Measurements from ENCODE around the gene SLC9A5.
A peak's percentile ranks its signal among the peaks of the same experiment; 100 is the strongest.

SLC9A5 gene, protein sequence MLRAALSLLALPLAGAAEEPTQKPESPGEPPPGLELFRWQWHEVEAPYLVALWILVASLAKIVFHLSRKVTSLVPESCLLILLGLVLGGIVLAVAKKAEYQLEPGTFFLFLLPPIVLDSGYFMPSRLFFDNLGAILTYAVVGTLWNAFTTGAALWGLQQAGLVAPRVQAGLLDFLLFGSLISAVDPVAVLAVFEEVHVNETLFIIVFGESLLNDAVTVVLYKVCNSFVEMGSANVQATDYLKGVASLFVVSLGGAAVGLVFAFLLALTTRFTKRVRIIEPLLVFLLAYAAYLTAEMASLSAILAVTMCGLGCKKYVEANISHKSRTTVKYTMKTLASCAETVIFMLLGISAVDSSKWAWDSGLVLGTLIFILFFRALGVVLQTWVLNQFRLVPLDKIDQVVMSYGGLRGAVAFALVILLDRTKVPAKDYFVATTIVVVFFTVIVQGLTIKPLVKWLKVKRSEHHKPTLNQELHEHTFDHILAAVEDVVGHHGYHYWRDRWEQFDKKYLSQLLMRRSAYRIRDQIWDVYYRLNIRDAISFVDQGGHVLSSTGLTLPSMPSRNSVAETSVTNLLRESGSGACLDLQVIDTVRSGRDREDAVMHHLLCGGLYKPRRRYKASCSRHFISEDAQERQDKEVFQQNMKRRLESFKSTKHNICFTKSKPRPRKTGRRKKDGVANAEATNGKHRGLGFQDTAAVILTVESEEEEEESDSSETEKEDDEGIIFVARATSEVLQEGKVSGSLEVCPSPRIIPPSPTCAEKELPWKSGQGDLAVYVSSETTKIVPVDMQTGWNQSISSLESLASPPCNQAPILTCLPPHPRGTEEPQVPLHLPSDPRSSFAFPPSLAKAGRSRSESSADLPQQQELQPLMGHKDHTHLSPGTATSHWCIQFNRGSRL

DNA sequence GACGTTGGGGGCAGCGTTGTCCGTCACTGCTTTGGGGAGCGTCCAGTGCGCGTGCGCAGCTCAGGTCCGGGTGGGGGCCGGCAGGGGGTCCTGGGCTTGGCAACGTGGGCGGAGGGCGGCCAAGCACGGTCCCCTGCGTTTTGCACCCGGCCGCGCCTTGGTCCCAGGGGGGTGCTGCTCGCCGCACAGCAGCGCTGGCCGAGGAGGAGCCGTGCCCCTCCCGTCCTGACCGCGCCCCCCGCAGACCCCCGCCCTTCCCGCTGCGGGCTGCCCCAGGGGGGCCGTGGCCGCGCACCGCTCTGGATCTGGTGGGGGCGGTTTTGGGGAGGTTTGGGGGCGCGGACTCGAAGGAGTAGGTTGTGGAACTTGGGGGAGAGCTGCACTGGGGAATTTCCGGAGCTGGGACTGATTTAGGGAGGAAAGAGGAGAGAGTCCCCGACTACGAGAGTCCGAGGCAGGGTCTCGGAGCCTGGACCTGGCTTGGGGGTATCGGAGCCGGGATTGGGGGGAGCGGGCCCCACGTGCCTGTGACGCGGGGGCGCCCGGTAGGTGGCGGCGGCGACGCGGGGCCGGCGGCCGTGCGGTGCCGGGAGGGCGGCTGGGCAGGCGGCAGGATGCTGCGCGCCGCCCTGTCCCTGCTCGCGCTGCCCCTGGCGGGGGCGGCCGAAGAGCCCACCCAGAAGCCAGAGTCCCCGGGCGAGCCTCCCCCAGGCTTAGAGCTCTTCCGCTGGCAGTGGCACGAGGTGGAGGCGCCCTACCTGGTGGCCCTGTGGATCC lies at the start of gene SLC9A5:
Gene SLC9A5 (plus strand): TSS at position 579 of the 777 bp plus-strand sequence. CDS start 36 bp downstream, at position 615.
- peak; percentile 7 for DNase-seq (ENCODE audit: low spot score)

DNA sequence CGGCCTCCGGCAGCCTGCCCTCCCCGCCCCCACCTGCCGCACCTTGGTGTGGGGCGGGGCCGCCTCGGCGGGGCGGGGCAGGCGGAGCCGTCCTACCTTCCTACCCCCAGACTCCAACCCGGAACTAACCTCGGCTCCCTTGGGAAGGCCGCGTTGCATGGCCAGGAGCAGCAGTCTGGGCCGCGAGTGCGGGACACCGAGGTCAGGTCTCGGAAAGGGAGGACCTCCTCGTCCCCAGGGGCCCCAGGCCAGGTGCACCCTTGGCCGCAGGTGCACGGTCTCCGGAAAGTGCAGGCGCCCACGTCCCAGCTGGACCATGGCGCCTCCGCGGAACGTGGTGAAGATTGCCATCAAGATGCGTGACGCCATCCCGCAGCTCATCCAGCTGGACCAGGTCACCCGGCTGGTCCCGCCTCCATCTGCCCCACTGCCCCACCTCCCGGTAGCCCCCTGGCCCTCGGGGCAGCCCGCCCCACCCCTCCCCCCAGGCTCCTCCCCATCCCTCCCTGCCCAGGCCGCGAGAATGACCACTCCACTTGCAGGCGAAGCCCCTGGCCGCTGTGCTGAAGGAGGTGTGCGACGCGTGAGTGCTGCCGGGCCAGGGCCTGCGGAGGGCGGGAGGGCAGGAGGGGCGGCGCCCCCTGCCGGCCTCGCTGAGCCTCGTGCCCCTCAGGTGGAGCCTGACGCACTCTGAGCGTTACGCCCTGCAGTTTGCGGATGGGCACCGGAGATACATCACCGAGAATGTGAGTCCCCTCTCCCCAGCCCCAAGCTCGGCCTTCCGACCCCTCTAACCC lies 49.6 kb upstream of the SLC9A5 start, which contains the start of gene ELMO3:
Gene ELMO3 (plus strand): TSS at position 121 of the 797 bp plus-strand sequence. CDS start 196 bp downstream, at position 317.
- DNase-seq (ENCODE audit: low spot score), result no peak

DNA sequence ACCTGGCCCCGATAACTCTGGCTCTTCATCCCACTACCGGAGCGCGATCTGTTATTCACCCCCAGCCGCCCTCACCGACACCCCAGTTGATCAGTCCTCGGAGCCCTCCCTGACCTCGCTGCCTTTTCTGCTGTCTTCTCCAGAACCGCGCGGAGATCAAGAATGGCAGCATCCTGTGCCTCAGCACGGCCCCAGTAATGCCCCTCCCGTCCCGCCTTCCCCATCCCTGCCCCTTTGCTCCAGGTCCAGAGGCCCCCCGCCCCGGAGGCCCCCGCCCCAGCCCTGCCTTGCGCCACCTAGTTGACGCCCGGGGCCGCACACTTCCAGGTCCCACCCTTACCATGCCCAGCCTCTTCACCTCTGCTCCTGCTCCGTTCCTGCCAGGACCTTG lies 49.0 kb upstream of the SLC9A5 start:
- DNase-seq (ENCODE audit: low spot score), result no peak

DNA sequence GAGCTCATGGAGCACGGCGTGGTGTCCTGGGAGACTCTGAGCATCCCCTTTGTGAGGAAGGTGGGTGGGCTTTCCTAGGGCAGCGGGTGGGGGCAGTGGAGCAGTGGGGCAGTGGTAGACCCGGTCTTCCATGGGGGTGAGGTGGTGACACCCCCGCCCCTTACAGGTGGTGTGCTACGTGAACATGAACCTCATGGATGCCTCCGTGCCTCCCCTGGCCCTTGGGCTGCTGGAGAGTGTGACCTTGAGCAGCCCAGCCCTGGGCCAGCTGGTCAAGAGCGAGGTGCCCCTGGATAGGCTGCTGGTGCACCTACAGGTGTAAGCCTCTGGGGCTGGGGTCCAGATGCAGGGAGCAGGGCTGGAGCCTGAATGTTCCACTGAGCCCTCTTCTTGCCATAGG lies 48.3 kb upstream of the SLC9A5 start:
- no peak for DNase-seq (ENCODE audit: low spot score)

DNA sequence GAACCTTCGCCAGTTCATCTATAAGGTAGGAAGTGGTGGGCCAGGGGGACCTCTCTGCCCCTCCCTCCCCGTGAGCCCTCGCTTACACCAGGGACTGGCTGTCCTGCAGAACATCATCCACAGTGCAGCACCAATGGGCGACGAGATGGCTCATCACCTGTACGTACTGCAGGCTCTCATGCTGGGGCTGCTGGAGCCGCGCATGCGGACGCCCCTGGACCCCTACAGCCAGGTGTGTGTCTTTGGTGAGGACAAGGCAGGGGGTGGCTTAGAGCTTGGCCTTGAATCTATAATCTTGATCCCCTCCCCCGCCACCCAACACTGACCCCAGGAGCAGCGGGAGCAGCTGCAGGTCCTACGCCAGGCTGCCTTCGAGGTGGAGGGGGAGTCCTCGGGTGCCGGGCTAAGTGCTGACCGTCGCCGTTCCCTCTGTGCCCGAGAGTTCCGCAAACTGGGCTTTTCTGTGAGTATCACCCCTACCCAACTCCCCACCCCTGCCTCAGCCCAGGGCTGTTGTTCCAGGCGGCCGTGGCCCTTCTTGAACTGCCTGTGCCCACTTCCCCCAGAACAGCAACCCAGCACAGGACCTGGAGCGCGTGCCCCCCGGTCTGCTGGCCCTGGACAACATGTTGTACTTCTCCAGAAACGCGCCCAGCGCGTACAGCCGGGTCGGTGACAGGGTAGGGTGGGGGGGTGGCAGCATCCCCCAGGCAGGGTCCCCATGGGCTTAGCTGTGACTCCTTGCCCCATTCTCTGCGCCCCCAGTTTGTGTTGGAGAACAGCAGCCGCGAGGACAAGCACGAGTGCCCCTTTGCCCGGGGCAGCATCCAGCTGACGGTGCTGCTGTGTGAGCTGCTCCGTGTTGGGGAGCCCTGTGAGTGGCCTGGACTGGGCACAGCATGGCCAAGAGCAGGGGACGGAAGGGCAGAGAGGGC lies 47.1 kb upstream of the SLC9A5 start:
- DNase-seq (ENCODE audit: low spot score), result no peak

DNA sequence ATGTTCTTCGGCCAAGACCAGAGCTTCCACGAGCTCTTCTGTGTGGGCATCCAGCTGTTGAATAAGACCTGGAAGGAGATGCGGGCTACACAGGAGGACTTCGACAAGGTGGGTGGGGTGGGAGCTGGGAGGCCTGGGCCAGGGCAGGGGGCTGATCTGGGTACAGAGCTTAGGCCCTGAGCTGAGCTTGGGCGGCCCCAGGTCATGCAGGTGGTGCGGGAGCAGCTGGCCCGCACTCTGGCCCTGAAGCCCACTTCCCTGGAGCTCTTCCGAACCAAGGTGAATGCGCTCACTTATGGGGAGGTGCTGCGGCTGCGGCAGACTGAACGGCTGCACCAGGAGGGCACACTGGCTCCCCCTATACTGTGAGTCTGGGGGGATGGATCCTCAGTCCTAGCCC lies 46.4 kb upstream of the SLC9A5 start:
- no peak for DNase-seq (ENCODE audit: low spot score)

DNA sequence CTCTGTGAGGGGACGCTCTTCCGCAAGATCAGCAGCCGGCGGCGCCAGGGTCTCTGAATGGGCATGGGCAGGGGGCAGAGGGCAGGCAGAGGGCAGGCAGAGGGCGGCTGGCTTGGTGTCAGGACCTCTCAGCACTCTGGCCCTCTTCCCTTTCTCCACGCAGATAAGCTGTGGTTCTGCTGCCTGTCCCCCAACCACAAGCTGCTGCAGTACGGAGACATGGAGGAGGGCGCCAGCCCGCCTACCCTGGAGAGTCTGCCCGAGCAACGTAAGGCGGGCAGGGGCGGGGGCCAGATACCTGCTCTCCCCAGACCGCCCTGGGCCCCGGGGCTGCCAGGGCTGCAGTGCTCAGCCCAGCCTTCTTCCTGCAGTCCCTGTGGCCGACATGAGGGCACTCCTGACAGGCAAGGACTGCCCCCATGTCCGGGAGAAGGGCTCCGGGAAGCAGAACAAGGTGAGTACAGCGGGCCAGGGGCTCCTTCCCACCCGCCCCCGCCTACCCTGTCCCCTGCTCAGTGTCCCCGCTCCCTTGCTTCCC lies 45.8 kb upstream of the SLC9A5 start:
- no peak for DNase-seq (ENCODE audit: low spot score)

DNA sequence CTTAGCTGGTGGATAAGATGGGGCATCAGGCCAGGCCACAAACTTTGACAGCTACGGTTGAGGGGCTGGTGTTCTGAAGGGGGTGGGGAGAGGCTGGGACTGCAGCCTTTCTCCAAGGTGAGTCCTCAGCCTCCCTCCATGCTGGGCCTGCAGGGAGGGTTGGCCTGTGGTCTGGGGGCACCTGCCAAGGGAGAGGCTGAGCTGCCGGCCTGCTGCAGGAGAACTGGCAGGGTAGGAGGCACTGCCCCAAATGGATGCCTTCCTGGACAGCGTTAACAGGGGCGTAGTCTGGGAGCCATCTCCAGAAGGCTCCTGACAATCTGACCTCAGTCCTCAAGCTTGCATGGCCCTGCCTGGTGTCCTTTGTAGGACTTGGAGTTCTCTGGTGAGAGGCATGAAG lies 44.7 kb upstream of the SLC9A5 start:
- DNase-seq (ENCODE audit: low spot score), result no peak

DNA sequence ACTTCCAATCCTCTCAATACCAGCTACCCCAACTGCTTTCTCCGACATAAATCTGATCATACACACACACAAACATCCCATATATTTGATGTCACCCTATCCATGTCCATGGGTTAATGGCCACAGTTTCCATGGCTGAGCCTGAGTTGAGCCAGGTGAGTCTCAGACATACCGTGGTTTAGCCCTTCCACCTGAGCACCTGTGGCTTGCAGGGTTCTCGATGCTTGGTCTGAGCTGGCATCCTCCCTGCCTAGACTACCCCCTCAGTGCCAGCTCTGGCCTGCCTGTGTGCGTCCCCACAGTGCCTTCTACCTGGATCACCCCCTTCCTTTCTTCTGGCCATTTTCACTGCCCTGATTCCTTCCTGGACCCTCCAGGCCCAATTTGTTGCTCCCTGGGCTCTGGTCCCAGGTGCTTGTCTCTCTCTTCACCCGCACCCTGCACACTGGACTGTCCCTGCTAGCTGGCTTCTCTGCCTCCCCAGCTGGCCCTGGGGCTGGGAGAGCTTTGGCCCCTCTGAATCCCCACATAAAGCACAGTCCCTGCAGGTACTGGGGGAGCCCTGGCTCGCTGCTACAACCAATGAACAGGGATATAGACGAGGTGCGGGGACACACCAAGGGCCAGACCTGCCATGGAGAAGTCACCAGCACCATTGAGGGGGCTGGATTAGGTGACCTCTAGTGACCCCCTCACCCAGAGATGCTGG lies 42.5 kb upstream of the SLC9A5 start:
- DNase-seq (ENCODE audit: low spot score), result no peak

DNA sequence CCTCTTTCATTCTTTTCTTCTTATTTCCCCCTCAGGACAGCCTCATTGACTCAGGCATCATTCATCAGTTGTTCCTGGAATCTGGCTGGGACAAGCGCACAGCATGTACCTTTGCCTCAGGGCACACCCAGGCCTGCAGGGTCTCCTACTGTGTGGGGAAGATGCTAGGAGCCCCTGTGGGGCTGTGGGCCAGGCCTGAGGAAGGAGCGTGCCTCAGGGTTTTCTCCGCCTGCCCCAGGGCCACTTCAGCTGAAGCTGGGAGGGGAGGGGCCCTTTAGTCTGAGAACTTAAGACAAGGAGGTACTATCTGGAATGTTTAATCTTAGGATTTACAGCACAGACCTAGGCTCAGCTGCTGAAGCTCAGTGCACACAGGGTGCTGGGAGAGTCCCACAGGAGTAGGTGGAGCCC lies 41.9 kb upstream of the SLC9A5 start:
- DNase-seq (ENCODE audit: low spot score), result no peak

DNA sequence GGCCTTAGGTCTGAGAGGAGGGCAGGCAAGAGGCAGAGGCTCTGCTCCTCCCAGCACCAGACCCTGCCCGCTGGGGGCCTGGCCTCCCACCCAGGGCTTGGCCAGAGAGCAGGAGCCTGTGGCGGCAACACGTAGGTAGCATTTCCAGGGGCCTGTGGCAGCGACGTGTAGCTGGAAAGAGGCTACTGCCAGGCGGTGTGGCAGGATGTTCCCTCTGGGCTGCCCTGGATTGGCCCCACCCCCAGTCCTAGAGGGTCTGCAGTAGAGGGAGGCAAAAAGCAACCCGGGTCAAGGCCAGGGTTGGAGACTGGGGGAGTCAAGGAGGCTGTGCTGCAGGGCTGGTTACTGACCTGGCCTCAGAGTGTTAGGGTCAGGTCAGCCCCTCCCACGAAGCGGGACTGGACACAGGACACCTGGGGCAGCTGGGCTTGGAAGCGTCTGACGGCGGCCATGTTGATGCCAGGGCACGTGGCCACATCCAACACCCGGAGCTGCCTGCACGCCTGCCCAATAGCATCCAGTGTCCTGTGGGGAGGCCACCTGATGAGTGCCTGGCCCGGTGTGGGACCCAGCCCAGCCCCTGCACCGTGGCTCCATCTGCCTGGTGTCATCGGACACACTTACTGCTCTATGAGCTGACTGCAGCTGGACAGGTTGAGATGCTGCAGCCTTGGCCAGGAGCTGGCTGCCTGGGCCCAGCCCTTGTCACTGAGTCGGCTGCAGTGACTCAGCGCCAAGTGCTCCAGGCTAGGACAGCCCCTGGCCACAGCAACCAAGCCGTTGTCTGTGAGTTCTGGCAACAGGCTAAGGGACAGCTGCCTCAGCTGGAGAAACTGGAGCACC lies 41.3 kb upstream of the SLC9A5 start:
- no peak for DNase-seq (ENCODE audit: low spot score)

DNA sequence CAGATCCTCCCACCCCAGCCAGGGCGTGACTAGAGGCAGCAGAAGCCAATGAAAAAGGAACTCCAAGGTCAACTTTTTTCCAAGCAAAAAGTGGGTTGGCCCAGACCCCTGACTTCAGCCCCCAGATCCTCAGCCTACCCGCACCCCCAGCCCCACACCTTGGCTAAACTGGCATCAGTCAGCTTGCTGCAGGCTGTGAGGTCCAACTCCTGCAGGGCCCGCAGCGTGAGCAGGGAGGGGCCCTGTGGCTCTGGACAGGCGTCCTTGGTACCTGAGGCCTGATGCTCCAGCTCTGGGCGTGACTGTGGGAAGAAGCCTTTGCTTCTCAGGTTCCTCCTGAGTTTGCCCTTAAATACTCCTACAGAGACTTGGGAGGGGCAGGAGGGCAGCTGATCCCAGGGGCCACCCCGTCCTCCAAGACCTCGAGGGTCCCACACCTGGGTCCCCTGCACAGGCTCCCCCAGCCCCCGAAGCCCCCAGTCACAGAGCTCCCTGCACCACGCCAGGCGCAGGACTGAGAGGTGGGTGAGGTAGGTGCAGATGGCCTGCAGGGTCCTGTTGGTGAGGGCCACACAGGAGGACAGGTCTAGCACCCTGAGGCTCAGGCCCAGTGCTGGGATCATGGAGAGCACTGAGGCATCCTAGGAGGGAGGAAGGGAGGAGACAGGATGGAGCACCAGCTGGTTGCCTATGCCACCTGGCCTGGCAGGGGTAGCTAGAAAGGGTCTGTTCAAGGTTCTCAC lies 40.5 kb upstream of the SLC9A5 start:
- no peak for DNase-seq (ENCODE audit: low spot score)

DNA sequence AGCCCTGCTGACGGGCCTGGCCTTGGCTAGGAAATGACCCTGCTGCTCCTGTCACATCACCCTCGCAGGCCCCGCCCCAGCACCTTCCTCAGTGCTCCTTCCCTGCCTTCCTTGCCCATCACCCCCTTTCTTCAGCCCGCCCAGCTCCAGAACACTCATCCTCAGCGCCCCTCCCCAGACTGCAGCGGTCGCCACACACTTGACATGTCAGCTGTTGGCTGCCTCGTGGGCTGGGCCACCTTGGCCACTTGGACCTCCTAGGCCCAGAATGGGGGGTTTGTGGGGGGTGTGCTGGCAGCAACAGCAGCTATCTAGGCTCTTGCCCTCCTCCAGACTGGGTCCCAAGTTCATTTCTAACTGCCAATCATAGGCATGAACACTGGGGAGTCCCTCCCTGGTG lies 39.2 kb upstream of the SLC9A5 start:
- no peak for DNase-seq (ENCODE audit: low spot score)

DNA sequence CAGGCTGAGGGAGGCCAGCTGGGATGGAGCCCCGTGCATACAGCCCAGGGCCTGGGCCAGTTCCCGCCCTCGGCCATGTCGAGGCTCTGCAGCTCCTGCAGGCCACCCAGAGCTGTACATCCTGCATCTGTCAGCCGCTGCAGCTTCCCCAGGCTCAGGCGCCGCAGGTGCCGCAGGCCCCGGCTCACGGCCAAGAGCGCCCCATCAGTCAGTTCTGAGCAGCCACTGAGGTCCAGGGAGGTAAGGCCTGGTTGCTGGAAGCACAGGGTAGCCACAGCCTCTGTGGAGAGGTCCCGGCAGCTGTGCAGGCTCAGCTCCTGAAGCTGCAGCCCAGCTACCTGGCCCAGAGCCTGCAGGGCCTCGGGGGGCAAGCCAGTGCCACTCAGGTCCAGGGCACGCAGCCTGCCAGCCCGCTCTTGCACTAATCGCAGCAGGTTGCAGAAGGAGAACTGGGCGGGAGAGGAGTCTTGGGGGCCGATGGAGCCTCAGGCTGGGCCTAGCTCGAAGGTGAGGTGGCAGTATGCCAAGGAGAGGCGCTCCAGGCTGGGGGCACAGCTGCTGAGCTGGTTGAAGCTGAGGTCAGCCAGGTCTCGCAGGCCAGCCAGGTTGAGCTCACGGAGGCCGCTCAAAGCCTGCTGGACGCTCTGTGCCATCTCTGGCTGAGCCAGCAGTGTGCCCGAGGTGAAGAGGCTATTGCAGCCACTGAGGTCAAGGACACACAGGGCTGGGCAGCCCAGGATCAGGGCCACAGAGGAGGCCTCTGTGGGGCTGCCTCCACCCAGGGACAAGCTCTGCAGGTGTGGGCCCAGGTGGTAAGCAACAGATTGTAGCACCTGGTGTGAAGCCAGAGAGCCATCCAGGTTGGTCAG lies 38.5 kb upstream of the SLC9A5 start:
- no peak for DNase-seq (ENCODE audit: low spot score)

DNA sequence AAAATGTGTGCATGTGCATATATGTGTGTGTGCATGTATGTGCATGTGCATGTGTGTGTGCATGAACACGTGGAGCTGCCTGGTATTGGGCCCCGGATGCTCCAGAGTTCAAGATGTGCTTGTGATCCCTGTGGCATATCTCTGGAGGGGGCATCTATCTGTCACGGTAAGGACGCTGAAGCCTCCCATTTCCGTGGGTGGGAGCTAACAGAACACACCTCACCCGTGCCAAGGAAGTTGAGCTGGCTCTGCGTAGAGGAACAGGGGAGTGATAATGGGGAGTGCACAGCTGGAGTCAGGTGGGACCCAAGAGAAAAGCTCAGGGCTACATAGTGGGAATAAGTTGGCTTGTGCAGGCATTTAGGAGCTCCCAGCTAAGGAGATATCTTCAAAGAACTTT lies 37.1 kb upstream of the SLC9A5 start:
- no peak for DNase-seq (ENCODE audit: low spot score)

DNA sequence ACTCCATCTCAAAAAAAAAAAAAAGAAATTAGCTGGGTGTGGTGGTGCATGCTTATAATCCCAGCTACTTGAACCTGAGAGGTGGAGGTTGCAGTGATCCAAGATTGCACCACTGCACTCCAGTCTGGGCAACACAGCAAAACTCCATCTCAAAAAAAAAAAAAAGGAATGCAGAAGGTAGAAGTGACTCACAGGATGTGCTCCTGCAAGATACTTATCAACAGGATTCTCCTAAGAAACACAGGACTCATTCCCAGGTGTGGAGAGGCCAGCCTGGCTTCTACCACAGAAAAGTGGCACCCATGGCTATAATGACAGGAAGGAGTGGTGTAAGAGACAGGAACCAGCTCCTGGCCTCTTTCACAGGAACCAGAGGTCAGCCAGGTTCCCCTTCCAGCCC lies 36.0 kb upstream of the SLC9A5 start:
- no peak for DNase-seq (ENCODE audit: low spot score)
